GM18867 (cell line): ENCODE data around the gene HIRIP3.
A peak's percentile ranks its signal among the peaks of the same experiment; 100 is the strongest.

Source experiments
- ATAC-seq: cut with Tn5 transposase; IDR thresholded peaks from one replicate; pipeline ENCODE4 v1.9.1; 2021; ENCODE audit warnings: mild to moderate bottlenecking, moderate library complexity; ENCODE audit not compliant: unreplicated experiment

Gene HIRIP3

GRCh38 chr16:29999605-30000004, 4.2 kb upstream of the HIRIP3 start:
- ATAC-seq = no peak

DNA sequence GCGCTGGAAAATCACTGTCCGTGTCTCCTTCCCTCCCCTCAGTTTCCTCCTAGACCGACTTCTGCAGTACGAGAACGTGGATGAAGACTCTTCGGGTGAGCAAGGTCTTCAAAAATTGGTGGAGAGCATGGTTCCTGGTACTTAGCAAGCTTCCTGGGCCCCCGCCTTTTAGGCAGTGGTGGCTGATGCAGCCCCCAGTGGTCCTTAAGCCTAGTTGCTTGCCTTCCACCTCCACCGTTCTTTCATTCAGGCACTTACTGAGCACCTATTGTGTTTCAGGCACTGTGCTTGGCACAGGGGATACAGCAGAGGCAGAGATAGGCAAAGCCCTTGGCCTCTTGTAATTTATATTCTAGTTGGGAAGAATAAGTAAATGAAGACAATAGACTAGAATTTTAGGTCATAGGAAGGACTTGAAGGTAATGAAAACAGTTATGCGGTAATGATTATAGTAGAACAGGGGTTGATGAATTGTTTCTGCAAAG, 1.4 kb upstream of the HIRIP3 start:
- ATAC-seq = no peak

- ATAC-seq = peak; percentile 92
Measured at GRCh38 chr16:29995911-29996765, 721 bp upstream of the HIRIP3 start, which contains the start of gene INO80E. Gene INO80E, plus strand, starts transcription at chr16:29996241. Its CDS starts 70 bp downstream, at chr16:29996311.

GRCh38 chr16:29994600-29995323, 655 bp downstream of the HIRIP3 start:
- ATAC-seq = peak; percentile 37

DNA sequence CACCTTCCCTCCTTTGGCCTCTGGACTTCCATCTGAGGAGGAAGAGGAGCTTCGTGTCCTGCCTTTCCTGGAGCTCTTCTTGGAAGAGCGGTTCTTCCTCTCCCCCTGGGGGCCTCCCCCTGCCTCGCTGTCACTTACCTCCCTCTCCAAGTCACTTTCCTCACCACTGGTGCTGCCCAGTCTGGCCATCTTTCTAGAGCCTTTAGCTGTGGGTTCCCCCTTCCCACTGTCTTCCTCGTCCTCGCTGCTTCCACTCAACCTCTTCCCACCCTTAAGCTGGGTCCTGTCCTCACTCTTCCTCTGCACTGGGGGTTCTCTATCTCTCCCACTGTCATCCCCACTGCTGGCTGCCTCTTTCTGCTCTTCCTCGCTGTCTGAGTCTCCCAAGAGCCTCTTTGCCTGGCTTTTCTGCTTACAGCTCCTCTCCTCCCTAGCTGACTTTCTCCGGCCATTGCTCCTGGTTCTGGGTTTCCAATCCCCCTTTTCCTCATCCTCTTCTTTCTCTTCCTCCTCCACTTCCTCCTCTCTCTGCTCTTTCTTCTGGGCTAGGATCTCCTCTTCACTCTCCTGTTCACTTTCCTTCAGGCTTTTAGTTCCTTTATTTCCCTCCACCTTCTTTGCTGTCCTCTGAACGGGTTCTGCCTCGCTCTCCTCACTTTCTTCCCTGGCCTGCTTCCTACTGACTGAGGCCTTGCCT, 1.4 kb downstream of the HIRIP3 start:
- ATAC-seq = no peak

GRCh38 chr16:29993191-29993902, 2.1 kb downstream of the HIRIP3 start:
- ATAC-seq = no peak

DNA sequence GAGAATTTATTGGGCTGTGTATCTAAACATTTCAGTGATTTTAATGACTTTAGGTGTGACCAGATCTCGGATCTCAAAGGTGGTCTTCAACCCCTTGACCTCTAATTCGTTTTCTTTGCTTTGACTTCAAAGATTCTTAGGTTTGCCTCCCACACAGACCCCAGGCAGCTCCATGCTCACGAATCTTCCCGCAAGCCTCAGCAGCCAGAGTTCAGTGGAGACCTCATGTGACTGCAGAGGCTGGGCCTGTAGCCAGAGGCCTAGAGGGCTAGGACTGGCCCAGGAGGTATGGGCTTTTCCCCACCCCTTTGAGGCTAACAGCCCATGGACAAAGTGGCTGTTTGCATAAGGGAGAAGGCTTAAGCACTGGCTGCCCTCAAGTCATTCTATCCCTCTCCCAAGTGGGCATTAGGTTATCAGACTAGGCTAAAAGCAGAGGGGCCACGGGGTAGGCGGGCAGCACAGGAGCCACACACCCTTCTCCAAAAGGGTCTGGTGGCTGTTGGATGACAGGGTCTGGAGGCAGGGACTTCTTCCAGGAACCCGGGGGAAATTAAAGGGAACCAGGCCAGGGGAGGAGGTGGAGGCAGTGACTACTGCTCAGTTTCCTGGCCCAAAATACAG, 3.0 kb downstream of the HIRIP3 start:
- ATAC-seq = no peak

GRCh38 chr16:29991571-29991904, 3.9 kb downstream of the HIRIP3 start:
- ATAC-seq = no peak

GRCh38 chr16:29990883-29991570, 4.4 kb downstream of the HIRIP3 start:
- ATAC-seq = no peak

DNA sequence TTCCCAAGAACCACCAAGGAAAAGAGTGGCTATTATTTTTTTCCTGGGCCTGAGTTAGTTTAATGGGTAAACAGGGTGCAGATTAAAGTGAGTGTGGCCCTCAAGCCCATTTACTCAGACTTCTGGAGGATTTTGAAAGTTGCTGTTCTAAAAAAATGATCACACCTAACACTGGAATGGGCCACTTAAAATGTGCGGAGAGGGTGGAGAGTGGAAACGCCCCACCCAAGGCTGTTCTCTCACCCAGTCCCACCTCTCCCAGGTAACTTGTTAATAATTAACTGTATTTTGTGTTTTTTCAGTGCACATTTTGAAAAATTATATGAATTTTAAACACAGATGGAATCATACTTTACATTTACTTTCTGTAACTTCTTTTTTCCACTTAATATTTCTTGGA, 5.4 kb downstream of the HIRIP3 start:
- ATAC-seq = no peak

DNA sequence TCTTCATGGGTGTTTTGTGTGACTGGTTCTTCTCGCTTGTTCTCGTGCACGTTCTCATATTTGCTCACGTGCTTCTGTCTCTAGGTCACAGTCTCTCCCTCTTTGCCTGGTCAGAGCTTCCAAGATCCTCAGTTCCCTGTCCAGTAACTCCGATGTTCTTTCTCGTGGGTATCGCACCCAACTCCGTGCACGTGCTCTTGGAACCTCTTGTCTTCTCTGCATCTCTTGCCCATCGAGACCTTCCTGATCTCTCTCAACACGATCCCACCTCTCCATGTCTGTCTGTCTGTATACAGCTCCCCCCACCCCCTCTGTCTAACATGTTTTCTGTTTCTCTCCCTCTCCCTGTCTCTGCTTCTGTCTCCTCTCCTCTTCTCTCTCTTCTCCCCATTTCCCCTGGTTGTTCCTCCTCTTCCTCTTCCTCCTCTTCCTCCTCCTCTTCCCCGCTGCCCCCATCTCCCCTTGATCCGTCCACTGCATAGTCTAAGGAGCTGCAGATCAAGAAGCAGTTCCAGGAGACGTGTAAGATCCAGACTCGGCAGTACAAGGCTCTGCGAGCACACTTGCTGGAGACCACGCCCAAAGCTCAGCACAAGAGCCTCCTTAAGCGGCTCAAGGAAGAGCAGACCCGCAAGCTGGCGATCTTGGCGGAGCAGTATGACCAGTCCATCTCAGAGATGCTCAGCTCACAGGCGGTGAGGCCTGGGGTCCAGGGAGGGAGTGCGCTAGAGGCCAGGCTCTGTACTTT, 6.1 kb downstream of the HIRIP3 start:
- no peak for ATAC-seq

DNA sequence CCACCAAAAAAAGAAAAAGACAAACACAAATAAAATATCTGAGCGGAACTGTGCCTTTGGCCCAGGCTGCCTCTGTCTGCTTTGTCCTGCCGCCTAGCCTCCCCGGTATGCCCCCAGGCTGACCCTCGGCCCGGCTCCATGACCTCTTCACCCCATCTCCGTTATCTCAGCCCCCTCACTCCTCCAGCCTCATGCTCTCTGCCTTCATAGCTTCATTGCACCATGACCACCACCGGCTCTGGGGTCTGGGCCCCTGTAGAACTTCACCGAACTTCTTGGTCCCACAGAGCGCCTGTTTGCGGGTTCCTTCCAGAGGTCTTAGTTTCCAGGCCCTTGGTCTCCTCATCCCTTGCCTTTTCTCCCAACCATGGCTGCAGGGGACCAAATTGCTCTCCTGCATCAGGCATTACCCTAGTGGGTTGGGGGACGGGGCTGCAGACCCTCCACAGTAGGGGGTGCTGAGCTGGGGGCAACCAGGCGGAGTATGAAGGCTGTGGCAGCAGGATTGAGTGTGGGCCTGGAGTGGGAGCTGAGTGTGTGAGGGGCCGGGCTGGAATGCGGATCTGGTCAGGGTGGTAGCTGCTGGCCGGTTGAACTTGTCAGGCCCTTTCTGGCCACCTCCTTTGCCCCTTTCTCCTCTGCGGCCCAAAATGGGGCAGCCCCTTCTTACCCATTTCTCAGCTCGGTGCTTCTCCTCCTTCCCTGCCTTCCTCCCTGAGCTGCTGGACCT, 6.9 kb downstream of the HIRIP3 start:
- ATAC-seq = no peak

GRCh38 chr16:29987371-29988085, 7.9 kb downstream of the HIRIP3 start:
- no peak for ATAC-seq

DNA sequence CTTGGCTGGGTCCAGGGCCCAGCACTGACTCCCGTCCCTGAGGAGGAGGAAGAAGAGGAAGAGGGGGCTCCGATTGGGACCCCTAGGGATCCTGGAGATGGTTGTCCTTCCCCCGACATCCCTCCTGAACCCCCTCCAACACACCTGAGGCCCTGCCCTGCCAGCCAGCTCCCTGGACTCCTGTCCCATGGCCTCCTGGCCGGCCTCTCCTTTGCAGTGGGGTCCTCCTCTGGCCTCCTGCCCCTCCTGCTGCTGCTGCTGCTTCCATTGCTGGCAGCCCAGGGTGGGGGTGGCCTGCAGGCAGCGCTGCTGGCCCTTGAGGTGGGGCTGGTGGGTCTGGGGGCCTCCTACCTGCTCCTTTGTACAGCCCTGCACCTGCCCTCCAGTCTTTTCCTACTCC, 8.5 kb downstream of the HIRIP3 start:
- ATAC-seq = no peak

DNA sequence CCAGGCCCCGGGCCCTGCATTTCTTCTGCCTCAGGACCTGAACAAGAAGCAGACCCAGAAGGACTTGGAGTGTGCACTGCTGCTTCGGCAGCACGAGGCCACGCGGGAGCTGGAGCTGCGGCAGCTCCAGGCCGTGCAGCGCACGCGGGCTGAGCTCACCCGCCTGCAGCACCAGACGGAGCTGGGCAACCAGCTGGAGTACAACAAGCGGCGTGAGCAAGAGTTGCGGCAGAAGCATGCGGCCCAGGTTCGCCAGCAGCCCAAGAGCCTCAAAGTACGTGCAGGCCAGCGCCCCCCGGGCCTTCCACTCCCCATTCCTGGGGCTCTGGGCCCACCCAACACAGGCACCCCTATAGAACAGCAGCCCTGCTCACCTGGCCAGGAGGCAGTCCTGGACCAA, 9.2 kb downstream of the HIRIP3 start:
- no peak for ATAC-seq

DNA sequence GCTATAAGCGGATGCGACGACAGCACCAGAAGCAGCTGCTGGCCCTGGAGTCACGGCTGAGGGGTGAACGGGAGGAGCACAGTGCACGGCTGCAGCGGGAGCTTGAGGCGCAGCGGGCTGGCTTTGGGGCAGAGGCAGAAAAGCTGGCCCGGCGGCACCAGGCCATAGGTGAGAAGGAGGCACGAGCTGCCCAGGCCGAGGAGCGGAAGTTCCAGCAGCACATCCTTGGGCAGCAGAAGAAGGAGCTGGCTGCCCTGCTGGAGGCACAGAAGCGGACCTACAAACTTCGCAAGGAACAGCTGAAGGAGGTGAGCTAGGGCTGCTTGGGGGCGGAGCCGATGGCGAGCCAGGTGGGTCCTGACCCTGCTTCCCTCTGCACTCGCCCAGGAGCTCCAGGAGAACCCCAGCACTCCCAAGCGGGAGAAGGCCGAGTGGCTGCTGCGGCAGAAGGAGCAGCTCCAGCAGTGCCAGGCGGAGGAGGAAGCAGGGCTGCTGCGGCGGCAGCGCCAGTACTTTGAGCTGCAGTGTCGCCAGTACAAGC, 10.1 kb downstream of the HIRIP3 start:
- no peak for ATAC-seq

DNA sequence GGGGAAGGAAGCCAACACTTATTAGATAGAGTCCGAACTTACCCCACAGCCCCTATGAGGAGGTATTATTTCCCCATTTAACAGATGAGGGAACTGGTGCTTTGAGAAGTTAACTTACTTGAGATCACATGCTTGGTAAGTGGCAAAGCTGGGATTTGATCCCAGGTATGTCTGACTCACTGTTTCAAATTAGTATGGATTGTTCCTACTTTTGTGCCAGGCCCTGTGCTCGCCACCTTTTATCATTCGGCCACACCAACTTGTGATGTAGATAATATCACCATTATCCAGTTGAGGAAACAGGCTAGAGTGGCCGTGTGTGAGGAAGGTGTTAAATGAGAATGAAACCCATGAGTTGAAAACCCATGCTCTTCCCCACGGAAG, 10.7 kb downstream of the HIRIP3 start:
- no peak for ATAC-seq
